Calu3 (cell line): ENCODE data around the gene FEN1. TPM values are rescaled to one million over a fixed set of nuclear protein-coding genes. Genes with fewer than 3 reads are reported as not detected.

Experiments
- BruUV-seq: library from RNA; stranded (reverse); fragments of 400-500 nt; replicated peaks from 2 replicates; lab custom pipeline; 2021; lab: Mats Ljungman, UMichigan
- CTCF ChIA-PET: fragments of 300-600 bp; sonication (Branson Sonifier 250); formaldehyde crosslinking; loops from one replicate; lab custom pipeline; 2022; ENCODE audit warnings: antibody characterized with exemption; lab: Charles Lee
- DNase-seq: peaks from one replicate; pipeline ENCODE4 v3.0.0; 2022
- H3K27ac Mint-ChIP-seq: one replicate; pipeline ENCODE4 v1.8.0; 2022; ENCODE audit warnings: mixed read lengths; ENCODE audit not compliant: unreplicated experiment
- H3K27me3 Mint-ChIP-seq: one replicate; pipeline ENCODE4 v1.8.0; 2022; ENCODE audit warnings: mixed read lengths; ENCODE audit not compliant: unreplicated experiment
- H3K36me3 Mint-ChIP-seq: one replicate; pipeline ENCODE4 v1.8.0; 2022; ENCODE audit warnings: mild to moderate bottlenecking, moderate library complexity, mixed read lengths; ENCODE audit not compliant: insufficient read depth, unreplicated experiment
- H3K4me1 Mint-ChIP-seq: one replicate; pipeline ENCODE4 v1.8.0; 2022; ENCODE audit warnings: mild to moderate bottlenecking, low read depth, mixed read lengths; ENCODE audit not compliant: unreplicated experiment
- H3K4me3 Mint-ChIP-seq: one replicate; pipeline ENCODE4 v1.8.0; 2022; ENCODE audit warnings: mild to moderate bottlenecking, low read depth, moderate library complexity, mixed read lengths; ENCODE audit not compliant: unreplicated experiment
- H3K9me3 Mint-ChIP-seq: one replicate; pipeline ENCODE4 v1.8.0; 2022; ENCODE audit warnings: low read depth, mixed read lengths; ENCODE audit not compliant: unreplicated experiment
- intact Hi-C: fragments of 100-400 bp; cut with micrococcal nuclease; formaldehyde crosslinking; loops from one replicate; pipeline ENCODE4 v1.10.0; 2022; ENCODE audit not compliant: unreplicated experiment
- total RNA-seq: library from RNA; stranded (reverse); gene quantifications from 2 replicates; pipeline ENCODE4 v1.2.3, GENCODE V29; 2022
- TF ChIP-seq, protein P1 (sequence below): fragments of 200-600 bp; IDR thresholded peaks from one replicate; pipeline ENCODE4 v1.8.0; 2022; ENCODE audit warnings: antibody characterized with exemption; ENCODE audit not compliant: unreplicated experiment

Gene FEN1
- total RNA-seq, 1 experiment from 2014 or later = 72.4 TPM

GRCh38 chr11:61766353-61766841 lies 26.3 kb upstream of the FEN1 start:
- H3K27ac Mint-ChIP-seq = no peak overlapping the region
- H3K4me1 Mint-ChIP-seq = peaks cover 6% of the 10 kb centered on the region
- peaks cover 13% of the 10 kb centered on the region for H3K36me3 Mint-ChIP-seq
- intact Hi-C loops = no loop called here
- no peak for DNase-seq
- H3K27me3 Mint-ChIP-seq = no peaks in the 10 kb centered on the region
- TF ChIP-seq, protein P1, sequence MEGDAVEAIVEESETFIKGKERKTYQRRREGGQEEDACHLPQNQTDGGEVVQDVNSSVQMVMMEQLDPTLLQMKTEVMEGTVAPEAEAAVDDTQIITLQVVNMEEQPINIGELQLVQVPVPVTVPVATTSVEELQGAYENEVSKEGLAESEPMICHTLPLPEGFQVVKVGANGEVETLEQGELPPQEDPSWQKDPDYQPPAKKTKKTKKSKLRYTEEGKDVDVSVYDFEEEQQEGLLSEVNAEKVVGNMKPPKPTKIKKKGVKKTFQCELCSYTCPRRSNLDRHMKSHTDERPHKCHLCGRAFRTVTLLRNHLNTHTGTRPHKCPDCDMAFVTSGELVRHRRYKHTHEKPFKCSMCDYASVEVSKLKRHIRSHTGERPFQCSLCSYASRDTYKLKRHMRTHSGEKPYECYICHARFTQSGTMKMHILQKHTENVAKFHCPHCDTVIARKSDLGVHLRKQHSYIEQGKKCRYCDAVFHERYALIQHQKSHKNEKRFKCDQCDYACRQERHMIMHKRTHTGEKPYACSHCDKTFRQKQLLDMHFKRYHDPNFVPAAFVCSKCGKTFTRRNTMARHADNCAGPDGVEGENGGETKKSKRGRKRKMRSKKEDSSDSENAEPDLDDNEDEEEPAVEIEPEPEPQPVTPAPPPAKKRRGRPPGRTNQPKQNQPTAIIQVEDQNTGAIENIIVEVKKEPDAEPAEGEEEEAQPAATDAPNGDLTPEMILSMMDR = no peak
- CTCF ChIA-PET = interaction anchor here (1.4 kb wide), 1 partner anchor 9 kb away, joined by 5 read pairs; no protein-coding TSS in a partner anchor
- no peaks in the 10 kb centered on the region for H3K9me3 Mint-ChIP-seq
- no TSS peak for BruUV-seq
- no peak overlapping the region for H3K4me3 Mint-ChIP-seq

GRCh38 chr11:61768376-61769076 lies 24.2 kb upstream of the FEN1 start:
- CTCF ChIA-PET = no interaction called here
- BruUV-seq = no TSS peak

GRCh38 chr11:61769169-61769920 lies 23.4 kb upstream of the FEN1 start:
- peaks cover 26% of the 10 kb centered on the region for H3K36me3 Mint-ChIP-seq
- TF ChIP-seq, protein P1 = peak; percentile 29
- H3K4me1 Mint-ChIP-seq = no peaks in the 10 kb centered on the region
- H3K4me3 Mint-ChIP-seq = no peak overlapping the region
- H3K27me3 Mint-ChIP-seq = no peaks in the 10 kb centered on the region
- H3K9me3 Mint-ChIP-seq = no peaks in the 10 kb centered on the region
- no peak overlapping the region for H3K27ac Mint-ChIP-seq
- BruUV-seq = no TSS peak
- intact Hi-C loops = no loop called here
- CTCF ChIA-PET = no interaction called here
- DNase-seq = peak; percentile 45

More at GRCh38 chr11:61768376-61769076, 24.2 kb upstream of the FEN1 start:
- H3K36me3 Mint-ChIP-seq = peaks cover 19% of the 10 kb centered on the region
- H3K9me3 Mint-ChIP-seq = no peaks in the 10 kb centered on the region
- no peak overlapping the region for H3K27ac Mint-ChIP-seq
- H3K4me3 Mint-ChIP-seq = no peak overlapping the region
- intact Hi-C loops = no loop called here
- H3K4me1 Mint-ChIP-seq = no peaks in the 10 kb centered on the region
- no peaks in the 10 kb centered on the region for H3K27me3 Mint-ChIP-seq
- DNase-seq = no peak
- TF ChIP-seq, protein P1 = no peak

DNA sequence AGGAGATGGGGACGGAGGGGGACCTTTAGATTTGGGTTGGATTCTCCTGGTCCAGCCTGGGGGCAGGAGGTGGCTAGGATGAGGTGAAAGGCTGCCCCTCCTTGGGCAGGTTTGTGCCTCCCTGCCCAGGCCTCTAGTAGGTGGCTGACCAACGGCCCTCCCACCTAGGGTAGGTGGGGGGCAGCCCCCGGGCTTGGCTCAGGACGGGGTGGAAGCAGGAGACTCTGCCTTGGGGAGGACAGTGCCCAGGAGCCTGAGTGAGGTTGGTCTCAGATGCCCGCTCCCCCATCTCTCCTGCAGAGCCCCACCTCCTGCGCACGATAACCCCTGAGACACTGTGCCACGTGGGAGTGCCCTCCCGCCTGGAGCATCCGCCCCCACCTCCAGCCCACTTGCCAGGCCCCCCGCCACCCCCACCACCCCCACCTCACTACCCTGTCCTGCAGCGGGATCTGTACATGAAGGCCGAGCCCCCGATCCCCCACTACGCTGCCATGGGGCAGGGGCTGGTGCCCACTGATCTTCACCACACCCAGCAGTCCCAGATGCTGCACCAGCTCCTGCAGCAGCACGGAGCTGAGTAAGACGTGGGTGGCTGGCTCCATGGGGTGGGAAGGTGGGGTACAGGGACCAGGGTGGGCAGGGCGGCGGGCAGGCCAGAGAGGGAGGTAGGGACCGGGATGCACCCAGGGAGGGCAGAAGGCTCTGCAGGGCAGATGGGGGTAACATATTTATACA lies 22.6 kb upstream of the FEN1 start:
- no peak overlapping the region for H3K27ac Mint-ChIP-seq
- H3K9me3 Mint-ChIP-seq = no peaks in the 10 kb centered on the region
- H3K4me1 Mint-ChIP-seq = no peaks in the 10 kb centered on the region
- intact Hi-C loops = no loop called here
- no TSS peak for BruUV-seq
- CTCF ChIA-PET = no interaction called here
- TF ChIP-seq, protein P1 = no peak
- H3K27me3 Mint-ChIP-seq = no peaks in the 10 kb centered on the region
- no peak for DNase-seq
- no peak overlapping the region for H3K4me3 Mint-ChIP-seq
- peaks cover 31% of the 10 kb centered on the region for H3K36me3 Mint-ChIP-seq
